HG03196 (cell line): ENCODE results near the gene IGSF9B.
A peak's percentile ranks its signal among the peaks of the same experiment; 100 is the strongest.
"Not testable (repeated sequence)": the region's sequence is repeated elsewhere in the genome, so short reads cannot be mapped to it uniquely, and the experiment has no call there.

Experiments
- ATAC-seq: cut with Tn5 transposase; IDR thresholded peaks from one replicate; pipeline ENCODE4 v1.9.1; 2021; ENCODE audit not compliant: unreplicated experiment

The IGSF9B gene, protein sequence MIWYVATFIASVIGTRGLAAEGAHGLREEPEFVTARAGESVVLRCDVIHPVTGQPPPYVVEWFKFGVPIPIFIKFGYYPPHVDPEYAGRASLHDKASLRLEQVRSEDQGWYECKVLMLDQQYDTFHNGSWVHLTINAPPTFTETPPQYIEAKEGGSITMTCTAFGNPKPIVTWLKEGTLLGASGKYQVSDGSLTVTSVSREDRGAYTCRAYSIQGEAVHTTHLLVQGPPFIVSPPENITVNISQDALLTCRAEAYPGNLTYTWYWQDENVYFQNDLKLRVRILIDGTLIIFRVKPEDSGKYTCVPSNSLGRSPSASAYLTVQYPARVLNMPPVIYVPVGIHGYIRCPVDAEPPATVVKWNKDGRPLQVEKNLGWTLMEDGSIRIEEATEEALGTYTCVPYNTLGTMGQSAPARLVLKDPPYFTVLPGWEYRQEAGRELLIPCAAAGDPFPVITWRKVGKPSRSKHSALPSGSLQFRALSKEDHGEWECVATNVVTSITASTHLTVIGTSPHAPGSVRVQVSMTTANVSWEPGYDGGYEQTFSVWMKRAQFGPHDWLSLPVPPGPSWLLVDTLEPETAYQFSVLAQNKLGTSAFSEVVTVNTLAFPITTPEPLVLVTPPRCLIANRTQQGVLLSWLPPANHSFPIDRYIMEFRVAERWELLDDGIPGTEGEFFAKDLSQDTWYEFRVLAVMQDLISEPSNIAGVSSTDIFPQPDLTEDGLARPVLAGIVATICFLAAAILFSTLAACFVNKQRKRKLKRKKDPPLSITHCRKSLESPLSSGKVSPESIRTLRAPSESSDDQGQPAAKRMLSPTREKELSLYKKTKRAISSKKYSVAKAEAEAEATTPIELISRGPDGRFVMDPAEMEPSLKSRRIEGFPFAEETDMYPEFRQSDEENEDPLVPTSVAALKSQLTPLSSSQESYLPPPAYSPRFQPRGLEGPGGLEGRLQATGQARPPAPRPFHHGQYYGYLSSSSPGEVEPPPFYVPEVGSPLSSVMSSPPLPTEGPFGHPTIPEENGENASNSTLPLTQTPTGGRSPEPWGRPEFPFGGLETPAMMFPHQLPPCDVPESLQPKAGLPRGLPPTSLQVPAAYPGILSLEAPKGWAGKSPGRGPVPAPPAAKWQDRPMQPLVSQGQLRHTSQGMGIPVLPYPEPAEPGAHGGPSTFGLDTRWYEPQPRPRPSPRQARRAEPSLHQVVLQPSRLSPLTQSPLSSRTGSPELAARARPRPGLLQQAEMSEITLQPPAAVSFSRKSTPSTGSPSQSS (N-terminal part only)

DNA sequence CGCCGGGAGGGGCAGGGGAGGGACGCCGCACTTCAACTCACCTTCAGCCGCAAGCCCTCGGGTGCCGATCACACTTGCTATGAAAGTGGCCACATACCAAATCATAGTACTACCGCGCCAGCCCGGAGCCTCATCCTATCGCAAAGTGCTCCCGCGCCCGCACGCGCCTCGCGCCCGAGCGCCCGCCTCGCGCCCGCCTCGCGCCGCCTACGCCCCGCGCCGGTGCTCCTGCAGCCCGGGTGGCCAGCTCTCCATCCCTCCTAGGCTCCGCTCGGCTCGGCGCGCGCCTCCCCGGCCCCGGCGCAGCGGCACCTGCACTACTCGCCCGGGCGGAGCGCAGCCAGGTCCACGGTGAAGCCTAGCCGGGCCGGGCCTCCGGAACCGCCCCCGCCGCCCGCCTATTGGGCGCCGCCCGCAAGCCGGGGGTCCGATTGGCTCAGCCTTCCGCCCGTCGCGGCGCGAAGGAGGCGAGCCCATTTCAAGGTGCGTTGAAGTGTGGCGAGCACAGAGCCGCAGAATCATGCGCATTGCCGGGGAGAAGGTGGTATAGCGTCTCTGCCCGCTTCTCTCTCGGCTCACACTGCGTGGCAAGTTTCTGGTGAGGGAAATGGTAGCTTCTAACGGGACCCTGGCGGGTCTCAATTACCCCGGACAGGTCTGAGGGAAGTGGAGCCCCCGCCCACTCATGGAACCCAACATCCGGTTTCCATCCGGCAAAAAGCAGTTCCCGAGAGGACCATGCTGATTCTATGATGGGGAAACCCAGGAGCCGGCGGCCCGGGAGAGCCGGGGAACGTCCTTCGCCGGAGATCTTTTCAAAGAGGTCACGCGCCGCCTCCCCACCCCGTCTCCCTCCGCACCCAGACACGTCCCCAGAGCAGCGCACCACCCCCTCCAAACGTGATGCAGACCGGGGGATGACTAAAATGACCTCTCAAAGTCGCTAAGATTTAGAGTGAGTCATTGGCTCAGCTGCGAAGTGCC lies at the start of gene IGSF9B:
Gene IGSF9B (minus strand): TSS at position 319 of the 984 bp plus-strand sequence. CDS start 214 bp downstream, at position 105.
- ATAC-seq = peak; percentile 99

DNA sequence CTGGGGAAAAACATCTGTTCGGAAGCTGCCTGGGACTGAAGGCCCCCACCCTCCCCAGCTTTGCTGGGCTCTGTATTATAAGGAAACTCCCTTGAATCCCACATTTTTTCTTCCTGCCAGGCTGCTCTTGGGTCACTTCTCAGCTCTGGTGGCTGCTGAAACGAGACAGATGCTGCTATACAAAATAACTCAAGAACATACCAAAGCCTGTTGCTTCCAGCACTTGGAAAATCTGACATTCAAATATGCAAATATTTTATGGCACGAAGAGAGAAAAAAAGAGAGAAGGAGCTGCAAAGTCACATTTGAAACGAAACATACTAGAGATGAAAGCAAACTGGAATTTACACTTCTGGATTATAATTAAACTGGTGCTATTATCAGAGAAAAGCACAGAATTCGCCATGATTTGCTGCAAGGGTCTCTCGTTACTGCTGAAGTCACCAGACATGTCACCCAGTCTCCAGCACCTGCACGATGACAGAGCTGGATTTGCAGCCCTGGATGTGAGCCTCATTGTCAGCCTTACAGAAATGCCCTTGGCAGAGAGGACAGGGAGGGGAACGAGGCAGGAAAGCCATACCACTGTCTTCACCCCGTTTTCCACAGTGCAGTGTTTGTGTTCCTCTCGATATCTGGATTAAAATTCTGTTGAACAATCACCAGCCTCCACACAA lies 47.9 kb upstream of the IGSF9B start:
- ATAC-seq = no peak

DNA sequence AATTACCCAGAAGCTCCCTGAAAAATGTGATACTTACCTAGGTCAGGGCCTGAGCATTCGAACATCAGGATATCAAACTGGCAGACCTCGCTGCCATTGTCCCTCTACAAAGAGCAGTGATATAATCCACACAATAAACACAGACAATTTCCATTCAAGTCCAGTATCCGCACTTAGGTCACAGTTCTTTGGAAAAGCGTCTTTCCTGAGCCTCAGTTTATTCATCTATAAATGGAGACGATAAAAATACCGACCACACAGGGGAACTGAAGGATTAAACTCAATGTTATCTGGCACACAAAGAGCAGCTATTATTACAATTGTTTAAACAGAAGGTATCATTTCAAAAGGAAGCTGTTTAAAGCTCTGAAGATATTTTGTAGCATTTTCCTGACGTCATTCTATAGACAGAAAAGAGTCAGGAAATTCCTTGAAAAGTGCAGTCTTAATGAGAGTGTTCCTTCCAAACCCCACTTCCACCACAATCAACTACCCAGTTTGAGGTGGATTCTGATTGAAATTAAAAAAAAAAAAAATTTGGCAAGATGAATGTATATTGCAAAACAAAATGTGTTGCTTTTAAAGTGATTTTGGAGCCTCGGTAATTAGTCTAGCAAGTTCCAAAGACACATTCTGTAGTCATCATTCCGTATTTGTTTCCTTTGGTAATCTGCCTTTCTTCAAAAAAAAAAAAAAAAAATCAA lies 47.2 kb upstream of the IGSF9B start:
- ATAC-seq = no peak

DNA sequence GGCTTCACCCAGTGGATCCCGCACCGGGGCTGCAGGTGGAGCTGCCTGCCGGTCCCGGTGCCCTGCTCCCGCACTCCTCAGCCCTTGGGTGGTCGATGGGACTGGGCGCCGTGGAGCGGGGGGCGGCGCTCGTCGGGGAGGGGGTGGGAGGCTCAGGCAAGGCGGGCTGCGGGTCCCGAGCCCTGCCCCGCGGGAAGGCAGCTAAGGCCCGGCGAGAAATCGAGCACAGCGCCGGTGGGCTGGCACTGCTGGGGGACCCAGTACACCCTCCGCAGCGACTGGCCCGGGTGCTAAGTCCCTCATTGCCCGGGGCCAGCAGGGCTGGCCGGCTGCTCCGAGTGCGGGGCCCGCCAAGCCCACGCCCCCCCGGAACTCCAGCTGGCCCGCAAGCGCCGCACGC lies 46.1 kb upstream of the IGSF9B start:
- ATAC-seq = not testable (repeated sequence)

DNA sequence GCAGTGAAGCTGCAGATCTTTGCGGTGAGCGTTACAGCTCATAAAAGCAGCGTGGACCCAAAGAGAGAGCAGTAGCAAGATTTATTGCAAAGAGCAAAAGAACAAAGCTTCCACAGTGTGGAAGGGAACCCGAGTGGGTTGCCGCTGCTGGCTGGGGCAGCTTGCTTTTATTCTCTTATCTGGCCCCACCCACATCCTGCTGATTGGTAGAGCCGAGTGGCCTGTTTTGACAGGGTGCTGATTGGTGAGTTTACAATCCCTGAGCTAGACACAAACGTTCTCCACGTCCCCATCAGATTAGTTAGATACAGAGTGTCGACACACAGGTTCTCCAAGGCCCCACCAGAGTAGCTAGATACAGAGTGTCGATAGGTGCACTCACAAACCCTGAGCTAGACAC lies 45.6 kb upstream of the IGSF9B start:
- ATAC-seq = not testable (repeated sequence)

DNA sequence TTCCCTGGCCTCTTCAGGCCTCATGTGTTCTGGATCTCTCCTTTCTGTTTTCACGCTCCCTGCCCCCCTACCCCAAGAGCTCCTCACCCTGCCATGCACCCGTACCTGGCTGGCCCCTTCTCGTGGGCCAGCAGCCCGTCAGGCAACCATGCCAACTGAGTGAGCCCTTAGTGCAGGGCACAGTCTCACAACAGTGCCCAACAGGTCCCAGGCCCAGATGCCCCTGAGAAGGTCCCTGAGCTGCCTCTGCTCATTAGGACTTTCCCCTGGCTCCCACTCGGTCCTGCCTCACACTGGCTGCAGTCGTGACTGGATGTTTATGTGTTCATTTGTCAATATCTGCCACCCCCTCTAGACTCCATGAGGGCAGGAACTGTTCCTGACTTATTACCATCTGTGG lies 44.8 kb upstream of the IGSF9B start:
- ATAC-seq = no peak

DNA sequence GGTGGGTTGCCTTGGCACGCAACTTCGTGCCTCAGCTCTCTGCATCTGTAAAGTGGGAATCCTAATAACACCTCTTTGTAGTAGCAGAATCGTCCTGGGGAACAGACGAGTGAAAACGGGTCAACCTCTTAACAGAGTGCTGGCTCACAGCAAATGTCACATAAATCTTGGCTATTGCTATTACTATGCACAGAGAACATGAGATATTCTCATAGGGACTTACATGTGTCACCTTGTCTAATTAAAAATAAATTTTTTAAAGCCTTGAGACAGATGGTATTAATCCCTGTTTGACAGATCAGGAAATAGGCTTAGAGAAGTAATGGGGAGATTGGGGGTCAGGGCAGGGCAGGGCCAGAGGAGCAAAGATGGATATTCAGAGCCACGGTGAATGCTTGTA lies 44.3 kb upstream of the IGSF9B start:
- ATAC-seq = no peak

DNA sequence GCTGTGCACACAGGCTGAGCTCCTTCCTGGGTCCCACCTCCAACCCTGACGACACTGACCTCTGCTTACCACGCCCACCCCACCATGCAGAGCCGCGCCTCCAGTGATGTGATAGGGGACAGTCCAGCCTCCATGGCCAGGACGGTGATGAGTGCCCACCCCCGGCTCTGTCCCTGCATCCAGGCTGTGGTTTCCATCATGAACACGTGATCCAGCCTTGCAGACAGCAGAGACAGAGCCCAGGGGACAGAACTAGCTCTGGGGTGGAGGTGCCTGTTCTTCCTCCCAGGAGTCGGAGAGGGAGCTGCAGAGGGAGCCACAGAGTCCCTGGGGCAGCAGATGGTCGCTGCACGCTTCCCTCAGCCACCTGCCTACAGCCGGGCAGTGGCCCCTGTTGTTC lies 42.6 kb upstream of the IGSF9B start:
- no peak for ATAC-seq

DNA sequence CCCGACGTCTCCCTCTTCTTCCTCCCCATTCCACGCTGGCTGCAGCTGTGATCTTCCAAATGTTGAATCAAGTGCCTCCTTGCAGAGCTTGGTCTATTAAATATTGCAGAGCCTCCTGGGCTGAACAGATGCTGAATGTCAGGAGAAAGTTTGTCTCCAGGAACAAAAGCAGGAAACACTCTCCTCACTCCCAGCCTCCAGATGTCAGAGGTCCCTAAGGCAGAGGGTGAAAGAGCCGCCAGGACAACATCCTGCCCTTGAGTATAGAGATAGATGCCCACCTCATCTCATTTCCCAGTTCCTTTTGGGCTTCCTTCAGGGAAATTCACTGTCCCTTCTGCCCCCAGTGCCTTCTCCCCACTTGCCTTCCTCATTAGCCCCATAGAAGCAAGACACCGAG lies 40.8 kb upstream of the IGSF9B start:
- no peak for ATAC-seq

DNA sequence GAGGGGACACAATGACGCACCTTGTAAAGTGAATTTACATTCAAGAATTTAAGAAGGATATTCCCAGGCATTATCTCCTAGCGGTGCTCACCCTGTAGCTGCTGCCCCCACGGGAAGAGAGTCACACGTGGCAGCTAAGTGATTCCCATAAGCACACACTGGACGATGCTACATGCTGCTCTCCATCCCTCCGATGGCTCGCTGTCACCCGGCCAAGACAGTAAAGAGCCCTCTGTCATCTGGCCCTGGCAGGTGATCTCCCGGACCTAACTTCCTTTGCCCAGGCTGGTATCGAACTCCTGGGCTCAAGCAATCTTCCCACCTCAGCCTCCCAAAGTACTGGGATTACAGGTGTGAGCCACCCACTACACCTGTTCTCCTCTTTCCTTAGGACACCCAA lies 39.9 kb upstream of the IGSF9B start:
- no peak for ATAC-seq

DNA sequence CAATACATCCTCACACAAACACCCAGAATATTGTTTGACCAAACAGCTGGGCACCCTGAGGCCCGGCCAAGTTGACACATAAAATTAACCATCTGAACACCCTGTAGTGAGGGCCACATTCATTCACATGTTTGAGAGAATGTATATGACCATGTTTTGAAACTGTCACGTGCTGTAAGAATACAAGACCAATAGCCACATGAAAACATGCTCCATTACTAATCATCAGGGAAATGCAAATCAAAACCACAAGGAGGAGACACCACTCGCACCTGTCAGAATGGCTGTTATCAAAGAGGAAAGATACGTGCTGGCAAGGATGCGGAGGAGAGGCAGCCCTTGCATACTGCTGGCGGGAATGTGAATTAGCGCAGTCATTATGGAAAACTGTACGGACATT lies 38.3 kb upstream of the IGSF9B start:
- no peak for ATAC-seq

DNA sequence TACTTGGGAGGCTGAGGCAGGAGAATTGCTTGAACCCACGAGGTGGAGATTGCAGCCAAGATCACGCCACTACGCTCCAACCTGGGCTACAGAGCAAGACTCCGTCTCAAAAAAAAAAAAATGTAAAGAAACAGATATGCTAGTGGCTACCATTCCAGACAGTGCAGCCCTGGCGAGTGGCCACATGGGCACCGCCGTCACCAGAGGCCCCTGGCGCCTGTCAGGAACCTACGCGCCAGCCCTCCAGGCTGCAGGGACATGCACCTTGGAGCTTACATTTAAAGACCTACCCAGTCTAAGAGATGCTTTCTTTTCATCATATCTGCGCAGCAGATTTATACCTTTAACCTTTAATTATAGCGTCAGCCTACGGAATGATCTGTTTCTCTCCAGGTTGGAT lies 37.2 kb upstream of the IGSF9B start:
- no peak for ATAC-seq

DNA sequence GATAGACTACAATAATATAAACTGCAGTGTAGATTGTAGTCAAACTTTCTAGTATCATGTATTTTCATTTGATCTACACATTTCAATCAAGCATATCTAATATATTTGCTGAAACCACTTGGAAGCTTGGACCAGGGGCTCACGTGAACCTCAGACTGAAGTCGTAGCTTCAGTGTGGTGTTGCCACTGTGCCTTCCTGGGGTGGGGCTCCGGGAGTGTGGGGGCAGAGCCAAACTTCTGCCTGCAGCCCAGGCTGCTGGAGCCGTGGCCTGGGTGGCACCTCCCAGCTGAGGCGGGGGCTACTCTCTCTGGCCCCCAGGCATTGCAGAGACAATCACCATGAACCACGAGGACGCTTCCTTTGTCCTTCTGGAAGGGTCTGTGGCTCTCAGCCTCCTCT lies 36.3 kb upstream of the IGSF9B start:
- no peak for ATAC-seq

DNA sequence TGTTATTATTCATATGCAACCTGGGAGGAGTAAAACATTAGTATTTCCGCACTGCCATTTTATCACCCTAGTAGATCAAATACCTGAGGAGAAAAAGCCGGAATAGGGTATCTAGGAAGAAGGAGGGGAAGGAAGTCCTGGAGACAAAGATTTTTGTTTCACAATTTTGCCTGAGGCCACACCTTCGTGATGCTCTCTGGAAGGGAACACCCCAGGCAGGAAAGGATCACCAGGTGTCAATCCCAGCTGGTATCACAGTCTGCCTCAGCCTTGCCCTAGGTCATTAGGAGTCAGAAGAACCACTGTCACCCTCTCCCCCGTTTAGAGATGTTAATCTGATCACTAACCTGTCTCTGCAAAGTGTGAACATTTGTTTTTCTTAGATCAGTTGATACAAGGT lies 35.4 kb upstream of the IGSF9B start:
- ATAC-seq = no peak

DNA sequence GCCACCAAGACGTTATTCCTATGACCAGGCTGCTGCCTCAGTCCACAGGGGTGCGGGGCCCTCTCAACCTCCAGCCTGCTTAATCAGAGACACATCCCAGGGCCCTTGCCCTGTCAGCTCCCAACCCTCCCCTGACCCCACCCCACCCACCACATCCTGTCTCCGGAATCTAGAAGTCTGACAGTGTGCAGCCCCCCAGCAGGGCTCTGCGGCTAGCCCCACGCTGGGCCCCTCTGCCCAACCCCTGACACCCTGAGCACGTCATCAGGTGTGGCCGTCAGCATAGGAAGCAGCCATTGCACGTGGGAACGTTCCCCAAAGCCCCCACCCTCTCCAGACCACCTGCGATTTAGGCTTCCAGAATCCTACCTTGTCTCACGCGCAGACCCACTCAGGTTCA lies 34.3 kb upstream of the IGSF9B start:
- no peak for ATAC-seq

DNA sequence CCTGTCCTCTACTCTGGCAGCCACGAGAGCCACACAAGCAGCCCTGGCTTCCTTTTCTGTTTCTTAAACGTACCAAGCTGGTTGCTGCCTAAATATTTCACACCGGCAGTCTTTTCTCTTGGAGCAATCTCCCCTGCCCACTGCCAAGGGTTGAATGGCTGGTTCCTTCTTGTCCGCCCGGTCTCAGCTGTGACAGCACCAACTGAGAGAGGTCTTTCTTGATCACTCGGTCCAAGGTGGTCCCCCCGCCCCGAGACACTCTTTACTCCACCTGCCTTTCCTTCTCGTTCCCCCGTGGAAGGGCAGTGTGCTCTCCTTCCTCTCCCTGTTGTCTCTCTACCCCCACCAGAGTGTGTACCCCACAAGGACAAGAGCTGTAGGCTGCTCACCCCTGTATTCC lies 33.7 kb upstream of the IGSF9B start:
- ATAC-seq = no peak

DNA sequence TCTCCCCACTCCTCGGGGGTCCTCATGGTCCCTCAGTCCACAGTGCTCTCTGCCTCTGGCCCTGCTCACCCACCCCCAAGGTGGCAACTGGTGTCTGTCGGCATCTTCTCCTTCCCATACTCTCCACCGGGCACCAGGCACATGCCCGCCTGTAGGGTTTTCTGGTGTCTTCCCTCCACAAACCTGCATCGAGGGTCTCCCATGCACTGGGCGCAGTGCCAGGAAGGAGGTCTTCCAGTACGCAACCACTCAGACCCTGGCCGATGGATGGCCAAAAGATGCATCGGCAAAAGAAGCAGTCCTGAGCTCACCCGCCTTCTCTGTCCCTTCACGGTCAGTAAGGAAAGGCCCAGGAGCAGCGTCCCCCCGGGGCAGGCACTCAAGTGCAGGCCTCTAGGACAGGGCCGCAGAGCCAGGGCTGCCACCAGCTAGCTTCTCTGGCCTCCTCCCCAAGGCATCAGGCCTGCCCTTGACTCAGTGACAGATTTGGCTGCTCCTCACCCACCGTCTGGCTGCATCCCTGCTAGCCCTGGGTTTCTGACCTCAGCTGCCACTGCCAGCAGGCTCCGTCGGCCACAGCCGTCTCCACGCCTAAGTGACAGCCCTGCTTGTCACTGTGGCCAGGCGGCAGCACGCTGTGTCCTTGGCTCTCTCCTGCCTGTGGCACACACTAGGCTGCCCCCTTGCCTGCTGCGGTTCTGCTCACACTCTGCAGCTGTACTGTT lies 32.1 kb upstream of the IGSF9B start:
- ATAC-seq = no peak

DNA sequence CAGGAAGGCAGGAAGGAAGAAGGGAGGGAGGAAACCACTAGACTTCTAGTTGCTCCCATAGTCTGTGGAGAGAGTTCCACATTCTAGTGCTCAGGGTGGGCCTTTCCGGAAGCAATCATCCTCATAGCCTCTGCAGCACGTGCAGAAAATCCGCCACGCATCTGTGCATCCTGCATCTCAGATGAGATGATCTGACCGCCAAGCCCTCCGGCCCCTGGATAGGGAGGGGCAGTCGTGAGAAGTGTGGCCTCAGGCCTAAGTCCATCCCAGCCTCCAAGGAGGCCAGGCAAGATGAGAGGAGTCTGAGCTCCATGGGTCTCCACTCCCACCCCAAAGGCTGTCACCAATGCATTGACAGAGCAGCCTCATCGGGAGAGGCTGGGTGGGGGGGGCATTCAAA lies 30.4 kb upstream of the IGSF9B start:
- ATAC-seq = no peak
